Ishikawa (cell line): ENCODE measurements around the gene TMIGD3.

Source experiments
- CEBPB ChIP-seq: IDR thresholded peaks from 2 replicates; pipeline ENCODE4 v1.6.1; 2012
- CREB1 ChIP-seq: IDR thresholded peaks from 2 replicates; pipeline ENCODE4 v1.6.1; 2012; ENCODE audit warnings: low read depth
- EGR1 ChIP-seq: IDR thresholded peaks from 2 replicates; pipeline ENCODE4 v1.6.1; 2012
- EP300 ChIP-seq: IDR thresholded peaks from 2 replicates; pipeline ENCODE4 v1.6.1; 2012; ENCODE audit warnings: borderline replicate concordance
- FOXM1 ChIP-seq: IDR thresholded peaks from 2 replicates; pipeline ENCODE4 v1.6.1; 2012; ENCODE audit warnings: low read depth, borderline replicate concordance
- MAX ChIP-seq: IDR thresholded peaks from 2 replicates; pipeline ENCODE4 v1.6.1; 2012
- NFIC ChIP-seq: IDR thresholded peaks from 2 replicates; pipeline ENCODE4 v1.6.1; 2012
- RAD21 ChIP-seq: IDR thresholded peaks from 2 replicates; pipeline ENCODE4 v1.6.1; 2012; ENCODE audit warnings: low read depth
- REST ChIP-seq: IDR thresholded peaks from 2 replicates; pipeline ENCODE4 v1.6.1; 2012; ENCODE audit warnings: low read depth, mild to moderate bottlenecking
- TAF1 ChIP-seq: IDR thresholded peaks from 2 replicates; pipeline ENCODE4 v1.6.1; 2012; ENCODE audit warnings: low read depth, mild to moderate bottlenecking
- TCF12 ChIP-seq: IDR thresholded peaks from 2 replicates; pipeline ENCODE4 v1.6.1; 2012; ENCODE audit warnings: low read depth
- TEAD4 ChIP-seq: IDR thresholded peaks from 2 replicates; pipeline ENCODE4 v1.6.1; 2012
- USF1 ChIP-seq: IDR thresholded peaks from 2 replicates; pipeline ENCODE4 v1.6.1; 2012
- YY1 ChIP-seq: IDR thresholded peaks from 2 replicates; pipeline ENCODE4 v1.6.1; 2012; ENCODE audit warnings: low read depth
- ZBTB7A ChIP-seq: IDR thresholded peaks from 2 replicates; pipeline ENCODE4 v1.6.1; 2012; ENCODE audit warnings: low read depth

TMIGD3 gene

GRCh38 chr1:111446967-111447892 lies 56.2 kb downstream of the TMIGD3 start:
- TF ChIP-seq ZBTB7A: no peak
- TF ChIP-seq REST: no peak
- no peak for TF ChIP-seq YY1
- no peak for TF ChIP-seq TAF1
- no peak for TF ChIP-seq EP300
- TF ChIP-seq RAD21: no peak
- no peak for TF ChIP-seq FOXM1
- no peak for TF ChIP-seq EGR1
- TF ChIP-seq TEAD4: no peak
- no peak for TF ChIP-seq TCF12
- no peak for TF ChIP-seq MAX

- TF ChIP-seq YY1: no peak
- no peak for TF ChIP-seq REST
- no peak for TF ChIP-seq TCF12
- no peak for TF ChIP-seq RAD21
- no peak for TF ChIP-seq CREB1
- TF ChIP-seq USF1: no peak
- no peak for TF ChIP-seq EGR1
- no peak for TF ChIP-seq CEBPB
- no peak for TF ChIP-seq TAF1
- TF ChIP-seq FOXM1: no peak
- TF ChIP-seq MAX: no peak
- TF ChIP-seq NFIC: no peak
- no peak for TF ChIP-seq TEAD4
- no peak for TF ChIP-seq EP300
Measured at GRCh38 chr1:111446546-111446945, 56.9 kb downstream of the TMIGD3 start.

- TF ChIP-seq EGR1: no peak
- TF ChIP-seq TCF12: no peak
- no peak for TF ChIP-seq EP300
- no peak for TF ChIP-seq CEBPB
- no peak for TF ChIP-seq MAX
- TF ChIP-seq TEAD4: no peak
- no peak for TF ChIP-seq YY1
- TF ChIP-seq NFIC: no peak
- TF ChIP-seq ZBTB7A: no peak
- TF ChIP-seq TAF1: no peak
- no peak for TF ChIP-seq FOXM1
- TF ChIP-seq REST: no peak
- TF ChIP-seq CREB1: no peak
- TF ChIP-seq USF1: no peak
- TF ChIP-seq RAD21: no peak
Measured at GRCh38 chr1:111444031-111444430, 59.4 kb downstream of the TMIGD3 start.

GRCh38 chr1:111442457-111442856 lies 61.0 kb downstream of the TMIGD3 start:
- no peak for TF ChIP-seq CEBPB
- TF ChIP-seq USF1: no peak
- no peak for TF ChIP-seq RAD21
- no peak for TF ChIP-seq EP300
- no peak for TF ChIP-seq TCF12
- no peak for TF ChIP-seq TEAD4
- TF ChIP-seq NFIC: no peak
- TF ChIP-seq YY1: no peak
- TF ChIP-seq FOXM1: no peak
- TF ChIP-seq REST: no peak
- no peak for TF ChIP-seq EGR1
- TF ChIP-seq TAF1: no peak
- TF ChIP-seq CREB1: no peak
- no peak for TF ChIP-seq MAX
- TF ChIP-seq ZBTB7A: no peak
